HEK293 (cell line): Measurements from ENCODE around the gene CUL7.

ENCODE experiments used
- BCL11B ChIP-seq: fragments of 450-650 bp; formaldehyde crosslinking; IDR thresholded peaks from 2 replicates; pipeline ENCODE4 v1.5.1; 2016; ENCODE audit warnings: low read depth, missing biosample characterization, missing genetic modification characterization
- GLIS1 ChIP-seq: fragments of 450-650 bp; formaldehyde crosslinking; IDR thresholded peaks from 2 replicates; pipeline ENCODE4 v1.5.1; 2016; ENCODE audit warnings: missing biosample characterization, missing genetic modification characterization
- HOXA7 ChIP-seq: sonication (generic); formaldehyde crosslinking; IDR thresholded peaks from 2 replicates; pipeline ENCODE4 v1.8.1; 2022; ENCODE audit warnings: missing genetic modification reagents, borderline replicate concordance
- KLF1 ChIP-seq: fragments of 450-650 bp; formaldehyde crosslinking; IDR thresholded peaks from 2 replicates; pipeline ENCODE4 v1.5.1; 2016; ENCODE audit warnings: missing biosample characterization, missing genetic modification characterization
- OSR2 ChIP-seq: fragments of 450-650 bp; formaldehyde crosslinking; IDR thresholded peaks from 2 replicates; pipeline ENCODE4 v1.5.1; 2016; ENCODE audit warnings: missing biosample characterization, missing genetic modification characterization
- PATZ1 ChIP-seq: fragments of 450-650 bp; formaldehyde crosslinking; IDR thresholded peaks from 2 replicates; pipeline ENCODE4 v1.5.1; 2016; ENCODE audit warnings: missing biosample characterization, missing genetic modification characterization
- TRIM28 ChIP-seq: IDR thresholded peaks from 2 replicates; pipeline ENCODE4 v1.6.1; 2011; ENCODE audit warnings: low read length, control low read depth, borderline replicate concordance
- ZFHX2 ChIP-seq: fragments of 450-650 bp; formaldehyde crosslinking; conservative IDR thresholded peaks from 2 replicates; pipeline ENCODE4 v1.5.1; 2016; ENCODE audit warnings: missing biosample characterization, missing genetic modification characterization
- ZFP37 ChIP-seq: fragments of 450-650 bp; formaldehyde crosslinking; IDR thresholded peaks from 2 replicates; pipeline ENCODE4 v1.5.1; 2016; ENCODE audit warnings: missing biosample characterization, missing genetic modification characterization
- ZNF174 ChIP-seq: fragments of 450-650 bp; formaldehyde crosslinking; IDR thresholded peaks from 2 replicates; pipeline ENCODE4 v1.5.0; 2017; ENCODE audit warnings: missing biosample characterization, mild to moderate bottlenecking, missing genetic modification characterization
- ZNF202 ChIP-seq: fragments of 450-650 bp; formaldehyde crosslinking; IDR thresholded peaks from 2 replicates; pipeline ENCODE4 v1.5.1; 2016; ENCODE audit warnings: missing biosample characterization, missing genetic modification characterization, borderline replicate concordance
- ZNF324 ChIP-seq: fragments of 450-650 bp; formaldehyde crosslinking; IDR thresholded peaks from 2 replicates; pipeline ENCODE4 v1.5.1; 2016; ENCODE audit warnings: missing biosample characterization, missing genetic modification characterization
- ZNF350 ChIP-seq: fragments of 450-650 bp; formaldehyde crosslinking; IDR thresholded peaks from 2 replicates; pipeline ENCODE4 v1.5.0; 2017; ENCODE audit warnings: missing biosample characterization, mild to moderate bottlenecking, missing genetic modification characterization
- ZNF433 ChIP-seq: fragments of 450-650 bp; formaldehyde crosslinking; IDR thresholded peaks from 2 replicates; pipeline ENCODE4 v1.5.1; 2016; ENCODE audit warnings: missing biosample characterization, missing genetic modification characterization, low read depth
- ZNF473 ChIP-seq: fragments of 450-650 bp; formaldehyde crosslinking; IDR thresholded peaks from 2 replicates; pipeline ENCODE4 v1.5.1; 2017; ENCODE audit warnings: missing biosample characterization, missing genetic modification characterization
- ZNF514 ChIP-seq: fragments of 450-650 bp; formaldehyde crosslinking; IDR thresholded peaks from 2 replicates; pipeline ENCODE4 v1.5.1; 2016; ENCODE audit warnings: missing biosample characterization, missing genetic modification characterization
- ZNF548 ChIP-seq: fragments of 450-650 bp; formaldehyde crosslinking; IDR thresholded peaks from 2 replicates; pipeline ENCODE4 v1.5.1; 2016; ENCODE audit warnings: missing biosample characterization, missing genetic modification characterization
- ZNF561 ChIP-seq: fragments of 450-650 bp; IDR thresholded peaks from 2 replicates; pipeline ENCODE4 v1.5.1; 2018; ENCODE audit warnings: missing biosample characterization, missing genetic modification characterization, borderline replicate concordance
- ZNF600 ChIP-seq: fragments of 450-650 bp; formaldehyde crosslinking; IDR thresholded peaks from 2 replicates; pipeline ENCODE4 v1.5.1; 2016; ENCODE audit warnings: missing biosample characterization, missing genetic modification characterization
- ZNF629 ChIP-seq: fragments of 450-650 bp; formaldehyde crosslinking; IDR thresholded peaks from 2 replicates; pipeline ENCODE4 v1.5.1; 2017; ENCODE audit warnings: missing biosample characterization, missing genetic modification characterization
- ZNF677 ChIP-seq: fragments of 450-650 bp; IDR thresholded peaks from 2 replicates; pipeline ENCODE4 v1.5.0; 2018; ENCODE audit warnings: missing biosample characterization, mild to moderate bottlenecking, missing genetic modification characterization, moderate library complexity
- ZXDB ChIP-seq: fragments of 450-650 bp; formaldehyde crosslinking; IDR thresholded peaks from 2 replicates; pipeline ENCODE4 v1.5.1; 2016; ENCODE audit warnings: missing biosample characterization, missing genetic modification characterization
- TF ChIP-seq, protein P1 (sequence below): sonication (generic); formaldehyde crosslinking; IDR thresholded peaks from 2 replicates; pipeline ENCODE4 v1.8.1; 2022; ENCODE audit warnings: mild to moderate bottlenecking, moderate library complexity, missing genetic modification reagents
- TF ChIP-seq, protein P2 (sequence below): fragments of 450-650 bp; IDR thresholded peaks from 2 replicates; pipeline ENCODE4 v1.5.1; 2018; ENCODE audit warnings: missing biosample characterization, mild to moderate bottlenecking, missing genetic modification characterization
- TF ChIP-seq, protein P3 (sequence below): fragments of 450-650 bp; formaldehyde crosslinking; conservative IDR thresholded peaks from 2 replicates; pipeline ENCODE4 v1.5.1; 2016; ENCODE audit warnings: low read depth, missing biosample characterization, missing genetic modification characterization
- TF ChIP-seq, protein P4 (sequence below): fragments of 450-650 bp; formaldehyde crosslinking; IDR thresholded peaks from 2 replicates; pipeline ENCODE4 v1.5.0; 2017; ENCODE audit warnings: missing biosample characterization, missing genetic modification characterization, borderline replicate concordance
- TF ChIP-seq, protein P5 (sequence below): fragments of 450-650 bp; formaldehyde crosslinking; optimal IDR thresholded peaks from 2 replicates; pipeline ENCODE3; 2016; ENCODE audit warnings: missing biosample characterization, mild to moderate bottlenecking, missing genetic modification characterization

CUL7 gene

DNA sequence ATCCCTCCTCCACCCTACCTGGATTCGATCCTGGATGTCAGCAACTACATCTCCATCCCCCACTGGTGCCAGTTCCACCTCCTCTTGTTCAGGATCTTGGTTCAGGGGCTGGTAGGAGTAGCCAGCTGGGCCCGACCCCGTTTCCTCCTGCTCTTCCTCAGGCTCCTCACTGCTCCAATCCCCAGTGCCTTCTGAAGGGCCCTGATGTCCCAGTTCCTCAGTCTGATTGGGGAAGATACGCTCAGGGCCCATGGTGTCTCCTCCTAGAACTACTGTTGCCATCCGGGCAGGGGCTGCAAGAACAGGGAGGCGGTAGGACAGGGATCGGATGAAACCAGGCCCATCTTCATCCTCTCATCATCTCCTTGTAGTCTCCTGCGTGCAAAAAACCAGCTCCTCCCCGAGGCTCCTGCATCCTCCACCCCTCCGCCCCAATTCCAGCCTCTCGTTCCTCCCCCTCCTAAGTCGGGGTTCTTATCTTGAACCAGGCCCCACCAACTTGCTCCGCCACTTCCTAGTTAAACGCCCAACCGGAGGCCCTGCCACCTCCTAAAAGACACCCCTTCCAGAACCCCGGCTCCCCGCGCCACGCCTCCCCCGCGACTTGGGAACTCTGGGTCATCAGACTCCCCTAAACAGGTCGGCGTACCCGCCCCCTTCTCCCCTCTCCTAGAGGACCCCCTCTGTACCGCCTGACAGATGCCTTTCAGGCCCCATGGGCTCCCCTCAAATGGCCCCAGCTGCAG is 40.4 kb downstream of the CUL7 start (continued):
- TF ChIP-seq GLIS1 (tag by site-specific recombination) (no peak), ZNF174 (tag by site-specific recombination) (no peak), BCL11B (tag by site-specific recombination) (no peak), ZNF202 (no peak), ZNF514 (no peak), ZNF324 (tag by site-specific recombination) (no peak), ZNF561 (tag by site-specific recombination) (no peak), ZNF473 (no peak), ZNF433 (tag by site-specific recombination) (no peak), HOXA7 (CRISPR knock-in tag) (no peak), PATZ1 (tag by site-specific recombination) (peak; percentile 85), ZNF600 (tag by site-specific recombination) (peak; percentile 32; the same call in 1 of the 2 replicates), ZFP37 (tag by site-specific recombination) (0 out of 2 replicates have a peak, but pooled peaks have one; percentile 55), ZNF677 (no peak), ZNF548 (no peak), ZNF350 (no peak), OSR2 (tag by site-specific recombination) (no peak), TRIM28 (no peak), ZXDB (tag by site-specific recombination) (no peak), ZFHX2 (tag by site-specific recombination) (no peak), ZNF629 (tag by site-specific recombination) (no peak), KLF1 (tag by site-specific recombination) (peak; percentile 33; the same call in 1 of the 2 replicates)
- TF ChIP-seq, protein P1, sequence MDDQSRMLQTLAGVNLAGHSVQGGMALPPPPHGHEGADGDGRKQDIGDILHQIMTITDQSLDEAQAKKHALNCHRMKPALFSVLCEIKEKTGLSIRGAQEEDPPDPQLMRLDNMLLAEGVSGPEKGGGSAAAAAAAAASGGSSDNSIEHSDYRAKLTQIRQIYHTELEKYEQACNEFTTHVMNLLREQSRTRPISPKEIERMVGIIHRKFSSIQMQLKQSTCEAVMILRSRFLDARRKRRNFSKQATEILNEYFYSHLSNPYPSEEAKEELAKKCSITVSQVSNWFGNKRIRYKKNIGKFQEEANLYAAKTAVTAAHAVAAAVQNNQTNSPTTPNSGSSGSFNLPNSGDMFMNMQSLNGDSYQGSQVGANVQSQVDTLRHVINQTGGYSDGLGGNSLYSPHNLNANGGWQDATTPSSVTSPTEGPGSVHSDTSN (CRISPR knock-in tag), result no peak
- TF ChIP-seq, protein P2, sequence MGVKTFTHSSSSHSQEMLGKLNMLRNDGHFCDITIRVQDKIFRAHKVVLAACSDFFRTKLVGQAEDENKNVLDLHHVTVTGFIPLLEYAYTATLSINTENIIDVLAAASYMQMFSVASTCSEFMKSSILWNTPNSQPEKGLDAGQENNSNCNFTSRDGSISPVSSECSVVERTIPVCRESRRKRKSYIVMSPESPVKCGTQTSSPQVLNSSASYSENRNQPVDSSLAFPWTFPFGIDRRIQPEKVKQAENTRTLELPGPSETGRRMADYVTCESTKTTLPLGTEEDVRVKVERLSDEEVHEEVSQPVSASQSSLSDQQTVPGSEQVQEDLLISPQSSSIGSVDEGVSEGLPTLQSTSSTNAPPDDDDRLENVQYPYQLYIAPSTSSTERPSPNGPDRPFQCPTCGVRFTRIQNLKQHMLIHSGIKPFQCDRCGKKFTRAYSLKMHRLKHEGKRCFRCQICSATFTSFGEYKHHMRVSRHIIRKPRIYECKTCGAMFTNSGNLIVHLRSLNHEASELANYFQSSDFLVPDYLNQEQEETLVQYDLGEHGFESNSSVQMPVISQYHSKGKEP (tag by site-specific recombination), result no peak
- TF ChIP-seq, protein P3, sequence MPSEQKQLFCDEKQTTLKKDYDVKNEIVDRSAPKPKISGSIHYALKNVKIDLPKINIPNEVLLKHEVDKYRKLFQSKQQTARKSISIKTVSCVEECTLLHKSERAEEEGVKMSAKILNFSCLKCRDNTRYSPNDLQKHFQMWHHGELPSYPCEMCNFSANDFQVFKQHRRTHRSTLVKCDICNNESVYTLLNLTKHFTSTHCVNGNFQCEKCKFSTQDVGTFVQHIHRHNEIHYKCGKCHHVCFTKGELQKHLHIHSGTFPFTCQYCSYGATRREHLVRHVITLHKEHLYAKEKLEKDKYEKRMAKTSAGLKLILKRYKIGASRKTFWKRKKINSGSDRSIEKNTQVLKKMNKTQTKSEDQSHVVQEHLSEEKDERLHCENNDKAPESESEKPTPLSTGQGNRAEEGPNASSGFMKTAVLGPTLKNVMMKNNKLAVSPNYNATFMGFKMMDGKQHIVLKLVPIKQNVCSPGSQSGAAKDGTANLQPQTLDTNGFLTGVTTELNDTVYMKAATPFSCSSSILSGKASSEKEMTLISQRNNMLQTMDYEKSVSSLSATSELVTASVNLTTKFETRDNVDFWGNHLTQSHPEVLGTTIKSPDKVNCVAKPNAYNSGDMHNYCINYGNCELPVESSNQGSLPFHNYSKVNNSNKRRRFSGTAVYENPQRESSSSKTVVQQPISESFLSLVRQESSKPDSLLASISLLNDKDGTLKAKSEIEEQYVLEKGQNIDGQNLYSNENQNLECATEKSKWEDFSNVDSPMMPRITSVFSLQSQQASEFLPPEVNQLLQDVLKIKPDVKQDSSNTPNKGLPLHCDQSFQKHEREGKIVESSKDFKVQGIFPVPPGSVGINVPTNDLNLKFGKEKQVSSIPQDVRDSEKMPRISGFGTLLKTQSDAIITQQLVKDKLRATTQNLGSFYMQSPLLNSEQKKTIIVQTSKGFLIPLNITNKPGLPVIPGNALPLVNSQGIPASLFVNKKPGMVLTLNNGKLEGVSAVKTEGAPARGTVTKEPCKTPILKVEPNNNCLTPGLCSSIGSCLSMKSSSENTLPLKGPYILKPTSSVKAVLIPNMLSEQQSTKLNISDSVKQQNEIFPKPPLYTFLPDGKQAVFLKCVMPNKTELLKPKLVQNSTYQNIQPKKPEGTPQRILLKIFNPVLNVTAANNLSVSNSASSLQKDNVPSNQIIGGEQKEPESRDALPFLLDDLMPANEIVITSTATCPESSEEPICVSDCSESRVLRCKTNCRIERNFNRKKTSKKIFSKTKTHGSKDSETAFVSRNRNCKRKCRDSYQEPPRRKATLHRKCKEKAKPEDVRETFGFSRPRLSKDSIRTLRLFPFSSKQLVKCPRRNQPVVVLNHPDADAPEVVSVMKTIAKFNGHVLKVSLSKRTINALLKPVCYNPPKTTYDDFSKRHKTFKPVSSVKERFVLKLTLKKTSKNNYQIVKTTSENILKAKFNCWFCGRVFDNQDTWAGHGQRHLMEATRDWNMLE, result no peak
- TF ChIP-seq, protein P4, sequence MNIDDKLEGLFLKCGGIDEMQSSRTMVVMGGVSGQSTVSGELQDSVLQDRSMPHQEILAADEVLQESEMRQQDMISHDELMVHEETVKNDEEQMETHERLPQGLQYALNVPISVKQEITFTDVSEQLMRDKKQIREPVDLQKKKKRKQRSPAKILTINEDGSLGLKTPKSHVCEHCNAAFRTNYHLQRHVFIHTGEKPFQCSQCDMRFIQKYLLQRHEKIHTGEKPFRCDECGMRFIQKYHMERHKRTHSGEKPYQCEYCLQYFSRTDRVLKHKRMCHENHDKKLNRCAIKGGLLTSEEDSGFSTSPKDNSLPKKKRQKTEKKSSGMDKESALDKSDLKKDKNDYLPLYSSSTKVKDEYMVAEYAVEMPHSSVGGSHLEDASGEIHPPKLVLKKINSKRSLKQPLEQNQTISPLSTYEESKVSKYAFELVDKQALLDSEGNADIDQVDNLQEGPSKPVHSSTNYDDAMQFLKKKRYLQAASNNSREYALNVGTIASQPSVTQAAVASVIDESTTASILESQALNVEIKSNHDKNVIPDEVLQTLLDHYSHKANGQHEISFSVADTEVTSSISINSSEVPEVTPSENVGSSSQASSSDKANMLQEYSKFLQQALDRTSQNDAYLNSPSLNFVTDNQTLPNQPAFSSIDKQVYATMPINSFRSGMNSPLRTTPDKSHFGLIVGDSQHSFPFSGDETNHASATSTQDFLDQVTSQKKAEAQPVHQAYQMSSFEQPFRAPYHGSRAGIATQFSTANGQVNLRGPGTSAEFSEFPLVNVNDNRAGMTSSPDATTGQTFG, result no peak
- TF ChIP-seq, protein P5, sequence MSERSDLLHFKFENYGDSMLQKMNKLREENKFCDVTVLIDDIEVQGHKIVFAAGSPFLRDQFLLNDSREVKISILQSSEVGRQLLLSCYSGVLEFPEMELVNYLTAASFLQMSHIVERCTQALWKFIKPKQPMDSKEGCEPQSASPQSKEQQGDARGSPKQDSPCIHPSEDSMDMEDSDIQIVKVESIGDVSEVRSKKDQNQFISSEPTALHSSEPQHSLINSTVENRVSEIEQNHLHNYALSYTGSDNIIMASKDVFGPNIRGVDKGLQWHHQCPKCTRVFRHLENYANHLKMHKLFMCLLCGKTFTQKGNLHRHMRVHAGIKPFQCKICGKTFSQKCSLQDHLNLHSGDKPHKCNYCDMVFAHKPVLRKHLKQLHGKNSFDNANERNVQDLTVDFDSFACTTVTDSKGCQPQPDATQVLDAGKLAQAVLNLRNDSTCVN (tag by site-specific recombination), result no peak
